K562 (cell line): ENCODE measurements around the gene RYR3. TPM values are rescaled to one million over a fixed set of nuclear protein-coding genes. Genes with fewer than 3 reads are reported as not detected.

Experiments
- ATAC-seq: fragments of 200-7000 bp; cut with Tn5 transposase; 3 replicates; pipeline ENCODE4 v1.9.1; 2020; ENCODE audit warnings: moderate library complexity
- BruUV-seq: library from RNA; stranded (reverse); fragments of 400-500 nt; replicated peaks from 2 replicates; lab custom pipeline; 2021; lab: Mats Ljungman, UMichigan
- CTCF ChIA-PET: fragments of 300-600 bp; formaldehyde crosslinking; extraction: SDS; loops from one replicate; lab custom pipeline; 2021; ENCODE audit warnings: low intra/inter-chr PET ratio; lab: Yijun Ruan, JAX
- POLR2A ChIA-PET: fragments of 300-600, 350-650 bp; sonication (Branson Sonifier 250); formaldehyde crosslinking; extraction: SDS; loops from one replicate; lab custom pipeline; 2021; ENCODE audit warnings: antibody characterized with exemption, inconsistent platforms; lab: Yijun Ruan, JAX
- DNase-seq, 4 experiments: peaks; one replicate each; pipeline versions ENCODE4 v3.0.0 to v3.0.0-alpha.2; 2011 to 2018; ENCODE audit warnings: low spot score in 3 of 4, mixed read lengths in 3 of 4; ENCODE audit errors: extremely low read depth in 1 of 4
- FAIRE-seq: peaks from 2 replicates; lab custom pipeline; 2011; peaks lifted over from hg19 to GRCh38; lab: Jason Lieb, UNC
- H2AFZ ChIP-seq: 2 replicates; pipeline ENCODE4 v1.6.0; 2011; ENCODE audit warnings: low read depth, low read length, control low read depth, inconsistent platforms
- H3K27ac ChIP-seq: fragments of 200-600 bp; 3 replicates; pipeline ENCODE4 v1.8.0; 2011; ENCODE audit warnings: low read depth, mild to moderate bottlenecking, control low read depth, inconsistent platforms, low read length, moderate library complexity, mixed read lengths; ENCODE audit errors: extremely low read depth
- H3K27me3 ChIP-seq, 2 experiments: fragments of 300-600 bp in 1 of 2; 2 replicates in 1 of 2; 3 replicates in 1 of 2; pipeline versions ENCODE4 v1.6.0 to v1.8.0; 2011; ENCODE audit warnings: inconsistent platforms in 2 of 2, low read length in 2 of 2, mild to moderate bottlenecking in 1 of 2, mixed read lengths in 1 of 2, moderate library complexity in 1 of 2; ENCODE audit not compliant: control insufficient read depth in 2 of 2, insufficient read depth in 2 of 2
- H3K36me3 ChIP-seq: fragments of 300-600 bp; 3 replicates; pipeline ENCODE4 v1.8.0; 2011; ENCODE audit warnings: mild to moderate bottlenecking, low read length, inconsistent platforms; ENCODE audit not compliant: control insufficient read depth, insufficient read depth
- H3K4me1 ChIP-seq, 2 experiments: fragments of 200-600 bp in 1 of 2; replicated peaks in 1 of 2; 2 replicates in 1 of 2; 3 replicates in 1 of 2; pipeline versions ENCODE4 v1.5.1 to v1.8.0; 2011; ENCODE audit warnings: inconsistent platforms in 2 of 2, low read length in 2 of 2, mild to moderate bottlenecking in 1 of 2, mixed read lengths in 1 of 2, moderate library complexity in 1 of 2; ENCODE audit not compliant: control insufficient read depth in 2 of 2, insufficient read depth in 2 of 2
- H3K4me2 ChIP-seq: 2 replicates; pipeline ENCODE4 v1.6.1; 2011; ENCODE audit warnings: low read length, control low read depth, inconsistent platforms, mixed read lengths; ENCODE audit not compliant: insufficient read depth
- H3K4me3 ChIP-seq: fragments of 200-600 bp; sonication (generic), shearing (Covaris generic); 2 replicates; pipeline ENCODE4 v1.5.1; 2016; ENCODE audit warnings: control low read depth, inconsistent platforms
- H3K79me2 ChIP-seq: fragments of 200-600 bp; 3 replicates; pipeline ENCODE4 v1.8.0; 2011; ENCODE audit warnings: low read length, inconsistent platforms; ENCODE audit not compliant: control insufficient read depth, insufficient read depth
- H3K9ac ChIP-seq, 2 experiments: 2 replicates each; pipeline versions ENCODE4 v1.6.0 to v1.6.1; 2011; ENCODE audit warnings: low read depth in 2 of 2, low read length in 2 of 2, control low read depth in 1 of 2, inconsistent platforms in 1 of 2, mild to moderate bottlenecking in 1 of 2, mixed read lengths in 1 of 2; ENCODE audit not compliant: insufficient read depth in 1 of 2
- H3K9me1 ChIP-seq: one replicate; pipeline ENCODE4 v1.6.0; 2011; ENCODE audit warnings: inconsistent platforms, mild to moderate bottlenecking, low read length, moderate library complexity; ENCODE audit not compliant: control insufficient read depth, insufficient read depth
- H3K9me3 ChIP-seq: replicated peaks from 2 replicates; pipeline ENCODE4 v1.5.1; 2011; ENCODE audit warnings: low read depth, low read length, inconsistent platforms; ENCODE audit not compliant: control insufficient read depth, insufficient read depth
- H4K20me1 ChIP-seq: replicated peaks from 2 replicates; pipeline ENCODE4 v1.6.1; 2011; ENCODE audit warnings: low read length, inconsistent platforms, mixed read lengths; ENCODE audit not compliant: control insufficient read depth, insufficient read depth
- ATF6 ChIP-seq: sonication (generic); formaldehyde crosslinking; IDR thresholded peaks from 2 replicates; pipeline ENCODE4 v1.4.0; 2020; ENCODE audit warnings: mild to moderate bottlenecking, missing genetic modification reagents
- DEAF1 ChIP-seq: fragments of 450-650 bp; formaldehyde crosslinking; IDR thresholded peaks from 2 replicates; pipeline ENCODE4 v1.4.0; 2020; ENCODE audit warnings: mild to moderate bottlenecking, moderate library complexity
- EGR1 ChIP-seq: fragments of 450-650 bp; conservative IDR thresholded peaks from 2 replicates; pipeline ENCODE4 v1.6.1; 2017; ENCODE audit warnings: mild to moderate bottlenecking
- FIP1L1 ChIP-seq: fragments of 200-400 bp; formaldehyde crosslinking; IDR thresholded peaks from 2 replicates; pipeline ENCODE4 v1.6.1; 2018; ENCODE audit warnings: mild to moderate bottlenecking, low read depth, low read length; ENCODE audit not compliant: poor library complexity, severe bottlenecking
- FOXA3 ChIP-seq, 2 experiments: fragments of 450-650 bp in 1 of 2; sonication (generic) in 1 of 2; formaldehyde crosslinking; IDR thresholded peaks in 1 of 2; conservative IDR thresholded peaks in 1 of 2; 2 replicates each; pipeline versions ENCODE4 v1.4.0 to v1.8.0; 2020 to 2022; ENCODE audit warnings: mild to moderate bottlenecking in 2 of 2, missing genetic modification reagents in 1 of 2
- SUPT5H ChIP-seq: fragments of 450-650 bp; IDR thresholded peaks from 2 replicates; pipeline ENCODE4 v1.6.1; 2016
- ZNF318 ChIP-seq, 2 experiments: fragments of 450-650 bp; IDR thresholded peaks; 2 replicates each; pipeline ENCODE4 v1.6.1; 2016; ENCODE audit warnings: mild to moderate bottlenecking in 2 of 2, borderline replicate concordance in 1 of 2, low read depth in 1 of 2, moderate library complexity in 1 of 2
- WGBS: fragments of 100-300 bp; shearing (Covaris generic); methylation state at CpG from one replicate; pipeline ENCODE4 v1.1.6; 2016; ENCODE audit warnings: low coverage, mixed read lengths; ENCODE audit not compliant: insufficient coverage; ENCODE audit errors: missing lambda C conversion rate; 5-methylcytosine and 5-hydroxymethylcytosine counted together
- in situ Hi-C: fragments of 300-500 bp; cut with MboI; formaldehyde crosslinking; loops from 4 replicates; pipeline ENCODE4 v1.15.0; 2018; ENCODE audit warnings: inconsistent platforms, mixed read lengths
- intact Hi-C: fragments of 100-400 bp; cut with micrococcal nuclease; formaldehyde crosslinking; loops from 2 replicates; pipeline ENCODE4 v1.14.2; 2022
- polyA plus RNA-seq, 8 experiments: library from polyadenylated mRNA; depleted of rRNA in 4 of 8; stranded (reverse) in 5 of 8; unstranded in 3 of 8; fragments of >200 nt; fragmentation: Nextera tagmentation in 2 of 8; fragmentation: Illumina TruSeq in 1 of 8; extraction: Ambion mirVana in 2 of 8; extraction: Trizol in 1 of 8; gene quantifications; 2 replicates each; pipeline versions ENCODE4 v1.2.1 to v1.2.3, GENCODE V29; 2011 to 2014; ENCODE audit warnings: inconsistent platforms in 1 of 8, missing spikeins in 1 of 8
- total RNA-seq, 7 experiments: library from RNA; depleted of rRNA in 6 of 7; stranded (reverse); fragments of >200 nt in 6 of 7; fragmentation: Illumina TruSeq in 2 of 7; extraction: Trizol in 2 of 7; gene quantifications; 2 replicates each; pipeline versions ENCODE4 v1.2.1 to v1.2.3, GENCODE V29; 2011 to 2021; ENCODE audit warnings: low replicate concordance in 1 of 7

The RYR3 gene
- total and polyA plus RNA-seq, 9 of the 15 experiments (the other 6 are each of a cell fraction or from before 2014, with no cell fraction given), result 0.04 TPM; not detected in 8

GRCh38 chr15:33448961-33449606 lies 138.3 kb downstream of the RYR3 start (continued):
- TF ChIP-seq FOXA3 (CRISPR knock-in tag; conservative IDR thresholded peaks at IDR 0.05 in 1 of 2, IDR thresholded peaks at IDR 0.05 in 1 of 2), result no peak
- TF ChIP-seq FIP1L1, result no peak
- TF ChIP-seq SUPT5H, result no peak
- TF ChIP-seq ATF6 (CRISPR knock-in tag), result no peak
- TF ChIP-seq DEAF1 (CRISPR knock-in tag), result no peak

GRCh38 chr15:33449810-33450209 lies 139.0 kb downstream of the RYR3 start:
- Histone ChIP-seq H4K20me1 (no peaks in the 10 kb centered on the region), H3K9ac (no peak overlapping the region), H3K9me1 (no peaks in the 10 kb centered on the region), H3K4me3 (no peak overlapping the region), H3K79me2 (no peaks in the 10 kb centered on the region), H2AFZ (no peak overlapping the region), H3K27me3 (no peaks in the 10 kb centered on the region; a peak in 1 of 5 replicates), H3K27ac (no peak overlapping the region), H3K36me3 (no peaks in the 10 kb centered on the region), H3K4me2 (no peak overlapping the region), H3K4me1 (no peaks in the 10 kb centered on the region; a peak in 1 of 5 replicates), H3K9me3 (no peaks in the 10 kb centered on the region)
- intact Hi-C loops, result no loop called here
- in situ Hi-C loops, result no loop called here
- DNase-seq (no peak), ATAC-seq (no peak), FAIRE-seq (no peak)
- no CpG with 5 or more reads among the region's 3 CpGs for WGBS
- no TSS peak for BruUV-seq
- CTCF ChIA-PET, result no interaction called here
- POLR2A ChIA-PET, result interaction anchor here (0.6 kb wide), 1 partner anchor 16 kb away, joined by 3 read pairs; no protein-coding TSS in a partner anchor
- TF ChIP-seq ZNF318 (IDR thresholded peaks at IDR 0.05; ENCODE audit: borderline replicate concordance in 1 of 2, low read depth in 1 of 2) (no peak), EGR1 (no peak)
